B cell (primary cell): ENCODE data around the gene MTHFD1L. TPM values are rescaled to one million over a fixed set of nuclear protein-coding genes. Genes with fewer than 3 reads are reported as not detected.
"Not testable (repeated sequence)": the region's sequence is repeated elsewhere in the genome, so short reads cannot be mapped to it uniquely, and the experiment has no call there.

ENCODE experiments used
- ATAC-seq: fragments of 200-7000 bp; cut with Tn5 transposase; one replicate; pipeline ENCODE4 v1.10.0; 2021; ENCODE audit warnings: low read depth, mild to moderate bottlenecking, moderate number of reproducible peaks, moderate library complexity
- CTCF ChIA-PET: fragments of 350-600 bp; sonication (Branson Sonifier 250); formaldehyde crosslinking; loops from one replicate; lab custom pipeline; 2021; ENCODE audit warnings: antibody characterized with exemption, inconsistent platforms; lab: Charles Lee
- POLR2A ChIA-PET: fragments of 350-600 bp; sonication (Branson Sonifier 250); formaldehyde crosslinking; loops from one replicate; lab custom pipeline; 2021; ENCODE audit warnings: antibody characterized with exemption; lab: Charles Lee
- DNase-seq: peaks from one replicate; pipeline ENCODE4 v3.0.0; 2013
- H2AFZ ChIP-seq: 2 replicates; pipeline ENCODE4 v1.6.1; 2012; ENCODE audit warnings: mild to moderate bottlenecking, low read depth, low read length; ENCODE audit not compliant: insufficient read depth, poor library complexity, severe bottlenecking
- H3K27ac ChIP-seq, 2 donors: 1 replicate in 1 of 2; 2 replicates in 1 of 2; pipeline ENCODE4 v1.5.1; 2012 to 2013; ENCODE audit warnings: low read length in 2 of 2, mild to moderate bottlenecking in 2 of 2, moderate library complexity in 1 of 2
- H3K27me3 ChIP-seq, 4 experiments: fragments of 200-600 bp in 1 of 4; sonication (generic) in 1 of 4; replicated peaks in 1 of 4; 1 replicate in 2 of 4; 2 replicates in 2 of 4; pipeline versions ENCODE4 v1.6.1 to v1.7.0; 2013 to 2016; ENCODE audit warnings: low read length in 3 of 4, mild to moderate bottlenecking in 2 of 4, mixed read lengths in 1 of 4, moderate library complexity in 1 of 4; ENCODE audit not compliant: insufficient read depth in 4 of 4, control insufficient read depth in 3 of 4; ENCODE audit errors: control extremely low read depth in 1 of 4
- H3K36me3 ChIP-seq, 2 experiments: replicated peaks in 1 of 2; 1 replicate in 1 of 2; 2 replicates in 1 of 2; pipeline versions ENCODE4 v1.6.1 to v1.7.1; 2013; ENCODE audit warnings: low read length in 1 of 2; ENCODE audit not compliant: insufficient read depth in 2 of 2, control insufficient read depth in 1 of 2; ENCODE audit errors: control extremely low read depth in 1 of 2, extremely low read depth in 1 of 2
- H3K4me1 ChIP-seq, 2 donors: fragments of 200-600 bp in 1 of 2; sonication (generic) in 1 of 2; 1 replicate in 1 of 2; 2 replicates in 1 of 2; pipeline versions ENCODE4 v1.5.1 to v1.6.1; 2013 to 2017; ENCODE audit warnings: low read length in 2 of 2; ENCODE audit not compliant: control insufficient read depth in 2 of 2, insufficient read depth in 2 of 2
- H3K4me2 ChIP-seq: replicated peaks from 2 replicates; pipeline ENCODE3; 2012; ENCODE audit warnings: mild to moderate bottlenecking, low read depth, low read length; ENCODE audit not compliant: poor library complexity, severe bottlenecking
- H3K4me3 ChIP-seq, 5 experiments: fragments of 200-600 bp in 1 of 5; sonication (generic) in 1 of 5; 1 replicate in 3 of 5; 2 replicates in 2 of 5; pipeline versions ENCODE4 v1.5.1 to v1.7.0; 2011 to 2016; ENCODE audit warnings: low read length in 4 of 5, mild to moderate bottlenecking in 4 of 5, low read depth in 2 of 5, control low read depth in 1 of 5, moderate library complexity in 1 of 5; ENCODE audit not compliant: insufficient read depth in 1 of 5; ENCODE audit errors: control extremely low read depth in 1 of 5, extremely low read depth in 1 of 5
- H3K79me2 ChIP-seq: fragments of 200-600 bp; sonication (generic); one replicate; pipeline ENCODE4 v1.6.0; 2016; ENCODE audit warnings: low read length; ENCODE audit not compliant: control insufficient read depth, insufficient read depth
- H3K9ac ChIP-seq: fragments of 200-600 bp; sonication (generic); 2 replicates; pipeline ENCODE4 v1.6.1; 2017; ENCODE audit warnings: mild to moderate bottlenecking, low read length, moderate library complexity
- H3K9me3 ChIP-seq, 3 donors: one replicate each; pipeline versions ENCODE4 v1.6.1 to v1.7.1; 2013; ENCODE audit warnings: low read length in 2 of 3; ENCODE audit not compliant: control insufficient read depth in 2 of 3, insufficient read depth in 1 of 3; ENCODE audit errors: control extremely low read depth in 1 of 3
- H4K20me1 ChIP-seq: 2 replicates; pipeline ENCODE4 v1.6.0; 2012; ENCODE audit warnings: mild to moderate bottlenecking, low read length; ENCODE audit not compliant: insufficient read depth, control insufficient read depth, poor library complexity, severe bottlenecking
- H3K27ac Mint-ChIP-seq: one replicate; pipeline ENCODE4 v1.8.0; 2021; ENCODE audit warnings: mixed read lengths
- H3K27me3 Mint-ChIP-seq: one replicate; pipeline ENCODE4 v1.8.0; 2021; ENCODE audit warnings: mixed read lengths
- H3K4me1 Mint-ChIP-seq: one replicate; pipeline ENCODE4 v1.8.0; 2021; ENCODE audit warnings: mixed read lengths
- H3K4me3 Mint-ChIP-seq: one replicate; pipeline ENCODE4 v1.8.0; 2021; ENCODE audit warnings: mixed read lengths
- H3K9me3 Mint-ChIP-seq: one replicate; pipeline ENCODE4 v1.8.0; 2022; ENCODE audit warnings: mixed read lengths; ENCODE audit not compliant: insufficient read depth
- EZH2 ChIP-seq: IDR thresholded peaks from 2 replicates; pipeline ENCODE4 v1.6.1; 2012; ENCODE audit warnings: borderline replicate concordance, low read depth, mild to moderate bottlenecking, moderate library complexity, low read length; ENCODE audit not compliant: insufficient read depth, poor library complexity, severe bottlenecking
- WGBS: methylation state at CpG from one replicate; pipeline ENCODE4 v1.1.5; 2013; ENCODE audit warnings: missing lambda C conversion rate; ENCODE audit not compliant: insufficient coverage; 5-methylcytosine and 5-hydroxymethylcytosine counted together
- intact Hi-C: fragments of 100-400 bp; cut with micrococcal nuclease; formaldehyde crosslinking; loops from one replicate; pipeline ENCODE4 v1.10.0; 2022
- polyA plus RNA-seq: library from polyadenylated mRNA; depleted of rRNA; stranded (reverse); fragments of >200 nt; gene quantifications from 2 replicates; pipeline ENCODE4 v1.2.3, GENCODE V29; 2012
- total RNA-seq, 2 donors: library from RNA; stranded (reverse); fragments of 120-200 nt in 1 of 2; gene quantifications; 1 replicate in 1 of 2; 2 replicates in 1 of 2; pipeline versions ENCODE4 v1.2.3 to v1.2.4, GENCODE V29; 2013 to 2022
- TF ChIP-seq, protein P1 (sequence below): fragments of 200-600 bp; IDR thresholded peaks from one replicate; pipeline ENCODE4 v1.8.0; 2022; ENCODE audit warnings: antibody characterized with exemption, mild to moderate bottlenecking

Gene MTHFD1L
- total and polyA plus RNA-seq, 2 donors (not counting 1 experiment from before 2014, with no cell fraction given), result 2.9 to 16.1 TPM

GRCh38 chr6:151038616-151039015, 173.1 kb downstream of the MTHFD1L start:
- no peaks in the 10 kb centered on the region for H3K4me1 Mint-ChIP-seq
- no peak overlapping the region for H3K27ac Mint-ChIP-seq
- intact Hi-C loops, result no loop called here
- CTCF ChIA-PET, result interaction anchor here (1.4 kb wide), 1 partner anchor 24 kb away, joined by 3 read pairs; no protein-coding TSS in a partner anchor
- 95% methylated on average over 7 of the region's 7 CpGs for WGBS
- Histone ChIP-seq H3K27me3 (no peaks in the 10 kb centered on the region), H3K36me3 (peaks cover 0 to 6% of the 10 kb centered on the region in 2 experiments), H4K20me1 (no peaks in the 10 kb centered on the region), H3K4me1 (no peaks in the 10 kb centered on the region), H3K4me3 (no peak overlapping the region), H3K9me3 (no peaks in the 10 kb centered on the region), H3K9ac (no peak overlapping the region), H3K79me2 (no peaks in the 10 kb centered on the region), H2AFZ (no peak overlapping the region), H3K4me2 (no peak overlapping the region), H3K27ac (no peak overlapping the region)
- no peak for DNase-seq
- H3K9me3 Mint-ChIP-seq, result no peaks in the 10 kb centered on the region
- no peak for ATAC-seq
- H3K4me3 Mint-ChIP-seq, result no peak overlapping the region
- TF ChIP-seq EZH2, result no peak
- TF ChIP-seq, protein P1, sequence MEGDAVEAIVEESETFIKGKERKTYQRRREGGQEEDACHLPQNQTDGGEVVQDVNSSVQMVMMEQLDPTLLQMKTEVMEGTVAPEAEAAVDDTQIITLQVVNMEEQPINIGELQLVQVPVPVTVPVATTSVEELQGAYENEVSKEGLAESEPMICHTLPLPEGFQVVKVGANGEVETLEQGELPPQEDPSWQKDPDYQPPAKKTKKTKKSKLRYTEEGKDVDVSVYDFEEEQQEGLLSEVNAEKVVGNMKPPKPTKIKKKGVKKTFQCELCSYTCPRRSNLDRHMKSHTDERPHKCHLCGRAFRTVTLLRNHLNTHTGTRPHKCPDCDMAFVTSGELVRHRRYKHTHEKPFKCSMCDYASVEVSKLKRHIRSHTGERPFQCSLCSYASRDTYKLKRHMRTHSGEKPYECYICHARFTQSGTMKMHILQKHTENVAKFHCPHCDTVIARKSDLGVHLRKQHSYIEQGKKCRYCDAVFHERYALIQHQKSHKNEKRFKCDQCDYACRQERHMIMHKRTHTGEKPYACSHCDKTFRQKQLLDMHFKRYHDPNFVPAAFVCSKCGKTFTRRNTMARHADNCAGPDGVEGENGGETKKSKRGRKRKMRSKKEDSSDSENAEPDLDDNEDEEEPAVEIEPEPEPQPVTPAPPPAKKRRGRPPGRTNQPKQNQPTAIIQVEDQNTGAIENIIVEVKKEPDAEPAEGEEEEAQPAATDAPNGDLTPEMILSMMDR, result no peak
- POLR2A ChIA-PET, result no interaction called here
- no peaks in the 10 kb centered on the region for H3K27me3 Mint-ChIP-seq

- 50% methylated on average over 6 of the region's 12 CpGs for WGBS
- H3K4me2 ChIP-seq, H3K27me3 Mint-ChIP-seq, H2AFZ ChIP-seq, H3K4me1 ChIP-seq, DNase-seq, ATAC-seq, POLR2A ChIA-PET, H4K20me1 ChIP-seq, H3K9me3 Mint-ChIP-seq, intact Hi-C loops, H3K27me3 ChIP-seq, H3K4me3 Mint-ChIP-seq, H3K27ac ChIP-seq, H3K36me3 ChIP-seq, H3K4me3 ChIP-seq, H3K27ac Mint-ChIP-seq, H3K4me1 Mint-ChIP-seq, H3K9ac ChIP-seq, H3K79me2 ChIP-seq, H3K9me3 ChIP-seq: not testable (repeated sequence)
- CTCF ChIA-PET, result interaction anchor here (0.7 kb wide), 1 partner anchor 215 kb away, joined by 3 read pairs; no protein-coding TSS in a partner anchor
Measured at GRCh38 chr6:151040888-151041521, 175.5 kb downstream of the MTHFD1L start.
